Right renal pelvis (tissue), 4 donors: ENCODE data around the gene FGF14. TPM values are rescaled to one million over a fixed set of nuclear protein-coding genes. Genes with fewer than 3 reads are reported as not detected.

Source experiments
- DNase-seq, 4 donors: peaks; one replicate each; pipeline ENCODE4 v3.0.0-alpha.2; 2013; ENCODE audit warnings: low read depth in 4 of 4, low spot score in 3 of 4, missing footprints in 1 of 4
- polyA plus RNA-seq, 4 donors: library from polyadenylated mRNA; unstranded; fragments of 120-200 nt; gene quantifications; one replicate each; pipeline ENCODE4 v1.2.1, GENCODE V29; 2013; ENCODE audit not compliant: insufficient read length in 4 of 4

The FGF14 gene
- polyA plus RNA-seq, 4 donors: 0.47 to 1.3 (median 1.0) TPM

GRCh38 chr13:101707659-101708058 is 694.2 kb downstream of the FGF14 start:
- DNase-seq: no peak

- no peak for DNase-seq
Measured at GRCh38 chr13:101706651-101707050, 695.2 kb downstream of the FGF14 start.

DNA sequence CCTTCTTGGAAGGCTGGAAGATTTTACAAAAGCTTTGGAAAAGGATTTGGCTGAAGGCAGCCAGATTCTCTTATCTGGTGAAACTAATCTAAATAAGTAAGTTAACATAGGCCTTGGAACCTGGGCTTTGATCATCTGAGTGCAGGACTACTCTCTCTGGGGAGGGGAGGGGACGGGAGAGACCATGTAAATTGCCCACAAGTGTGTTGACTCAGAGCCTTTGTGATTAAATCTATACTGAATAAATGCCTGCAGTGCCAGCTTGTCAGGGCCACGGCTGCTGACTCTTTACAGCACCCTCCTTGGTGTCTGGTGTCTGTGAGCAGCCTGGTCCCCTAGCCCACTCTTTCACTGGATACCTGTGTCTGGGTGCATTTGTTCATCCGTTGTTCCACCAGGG is 698.0 kb downstream of the FGF14 start:
- no peak for DNase-seq

DNA sequence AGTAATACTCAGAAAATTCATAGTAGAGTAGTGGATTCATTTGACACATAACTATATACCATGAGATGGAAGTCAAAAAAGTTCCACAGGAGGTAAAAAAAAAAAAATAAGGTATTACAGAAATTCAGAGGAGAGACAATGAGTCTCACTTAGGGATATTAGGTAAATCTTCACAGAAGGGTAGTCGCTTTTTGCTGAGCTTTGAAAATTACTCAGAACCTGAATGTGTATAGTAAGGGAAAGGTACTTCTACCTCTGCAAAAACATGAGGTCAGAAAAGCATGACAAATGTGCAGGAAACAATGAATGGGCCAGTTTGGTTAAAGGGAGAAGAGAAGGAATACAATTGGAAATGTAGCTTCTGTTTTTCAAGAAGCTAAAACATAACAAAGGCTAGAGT is 698.8 kb downstream of the FGF14 start:
- DNase-seq: no peak

- DNase-seq: no peak
Measured at GRCh38 chr13:101700598-101700997, 701.2 kb downstream of the FGF14 start.

GRCh38 chr13:101698400-101698799 is 703.4 kb downstream of the FGF14 start:
- DNase-seq: no peak

GRCh38 chr13:101697745-101698144 is 704.1 kb downstream of the FGF14 start:
- DNase-seq: no peak

GRCh38 chr13:101695870-101696516 is 705.9 kb downstream of the FGF14 start:
- DNase-seq: no peak

DNA sequence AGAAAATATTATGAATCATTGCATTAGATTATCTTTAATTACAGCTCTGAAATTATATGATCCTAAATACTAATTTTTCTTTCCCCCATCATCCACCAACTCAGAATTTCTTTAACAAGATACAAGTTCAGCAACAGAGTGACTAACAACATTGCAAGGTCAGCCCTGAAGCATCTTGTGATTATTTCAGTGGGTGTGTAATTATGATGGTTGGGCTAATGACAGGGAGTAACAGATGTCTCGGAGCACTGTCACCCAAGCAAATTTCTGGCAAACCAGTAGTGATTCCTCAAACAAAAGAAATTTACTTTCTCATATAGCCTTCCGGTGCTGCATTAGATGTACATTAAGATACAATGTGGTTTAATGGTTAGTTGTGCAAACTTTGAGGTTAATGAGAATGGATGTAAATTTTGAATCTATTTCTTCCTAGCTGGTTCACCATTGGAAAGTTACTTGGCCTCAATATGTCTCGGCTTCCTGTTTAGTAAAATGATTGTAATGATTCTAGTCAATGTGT is 710.4 kb downstream of the FGF14 start:
- DNase-seq: no peak

- no peak for DNase-seq
Measured at GRCh38 chr13:101690871-101691270, 711.0 kb downstream of the FGF14 start.

GRCh38 chr13:101686003-101686402 is 715.8 kb downstream of the FGF14 start:
- DNase-seq: no peak

GRCh38 chr13:101681834-101682233 is 720.0 kb downstream of the FGF14 start:
- no peak for DNase-seq

DNA sequence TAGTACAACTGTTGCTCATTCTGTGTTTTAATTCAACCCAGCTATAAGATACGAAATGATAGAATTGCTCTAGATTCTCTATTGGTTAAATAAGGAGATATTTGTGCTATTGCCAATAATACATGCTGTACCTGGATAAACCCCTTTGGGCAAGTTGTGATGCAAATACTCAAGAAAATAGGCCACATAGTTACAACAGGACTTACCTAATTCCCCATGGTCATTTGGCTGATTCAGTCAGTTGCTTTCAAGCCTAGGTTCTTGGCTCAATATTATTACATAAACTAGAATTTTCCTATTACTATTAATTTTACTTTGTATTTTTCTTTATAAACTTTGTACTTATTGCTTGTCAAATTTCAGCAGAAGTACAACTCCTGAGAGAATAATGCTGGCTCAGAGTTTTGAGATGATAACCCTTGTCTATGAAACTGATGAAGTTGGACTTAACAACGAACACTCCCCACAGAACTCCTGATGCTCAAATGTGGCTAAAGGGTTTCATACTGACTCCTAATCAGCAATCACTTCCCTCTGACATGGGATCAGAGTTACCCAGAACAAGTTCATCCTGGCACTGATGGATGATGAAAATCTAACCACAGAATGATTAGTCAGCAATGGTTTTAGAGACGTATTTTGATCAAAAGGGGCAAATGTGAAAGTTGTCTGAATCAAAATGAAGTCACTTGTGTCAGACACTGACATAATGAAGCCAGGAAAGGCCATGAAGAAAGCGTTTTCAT is 728.3 kb downstream of the FGF14 start:
- DNase-seq: no peak

GRCh38 chr13:101661839-101662238 is 740.0 kb downstream of the FGF14 start:
- DNase-seq: no peak

Other genes with a start within 250 kb of the FGF14 start
- 10 to 100 TPM; 51.4 to 70.7 (median 61.4) TPM for gene TPP2, start 194.9 kb upstream of the FGF14 start, polyA plus RNA-seq